NCI-H2227 (cell line): Measurements from ENCODE around the gene LTBP4.

Source experiments
- DNase-seq: peaks from one replicate; lab custom pipeline; 2025; ENCODE audit not compliant: unreplicated experiment; lab: John Stamatoyannopoulos, UW

The LTBP4 gene

GRCh38 chr19:40596608-40597328 is 4.4 kb upstream of the LTBP4 start:
- DNase-seq = peak; percentile 86

- DNase-seq = no peak
These were observed 3.8 kb upstream of the LTBP4 start for GRCh38 chr19:40597329-40597838.

- DNase-seq = peak; percentile 99
These were observed 2.9 kb upstream of the LTBP4 start for GRCh38 chr19:40598121-40598917.

GRCh38 chr19:40598918-40599307 is 2.3 kb upstream of the LTBP4 start:
- no peak for DNase-seq

GRCh38 chr19:40599331-40599901 is 1.8 kb upstream of the LTBP4 start:
- DNase-seq = no peak

- DNase-seq = no peak
These were observed 1.1 kb upstream of the LTBP4 start for GRCh38 chr19:40599902-40600569.

- DNase-seq = no peak
These were observed 517 bp upstream of the LTBP4 start for GRCh38 chr19:40600570-40601133.

GRCh38 chr19:40603071-40603388 is 1.9 kb downstream of the LTBP4 start:
- no peak for DNase-seq

- DNase-seq = peak; percentile 100
These were observed 2.4 kb downstream of the LTBP4 start for GRCh38 chr19:40603389-40604170.

- no peak for DNase-seq
These were observed 3.0 kb downstream of the LTBP4 start for GRCh38 chr19:40604171-40604646.

GRCh38 chr19:40604647-40605215 is 3.6 kb downstream of the LTBP4 start:
- DNase-seq = peak; percentile 81

GRCh38 chr19:40605216-40605971 is 4.2 kb downstream of the LTBP4 start:
- DNase-seq = peak; percentile 96

GRCh38 chr19:40607311-40608239 is 6.4 kb downstream of the LTBP4 start:
- DNase-seq = no peak

GRCh38 chr19:40608240-40608621 is 7.1 kb downstream of the LTBP4 start:
- DNase-seq = no peak

GRCh38 chr19:40608957-40609356 is 7.8 kb downstream of the LTBP4 start:
- DNase-seq = no peak

GRCh38 chr19:40609561-40610395 is 8.6 kb downstream of the LTBP4 start:
- DNase-seq = no peak

GRCh38 chr19:40610396-40611064 is 9.4 kb downstream of the LTBP4 start:
- no peak for DNase-seq
